ENCODE measurements around the gene EIF4E3.

EIF4E3 gene

GRCh38 chr3:71689291-71689690 lies 35.9 kb downstream of the EIF4E3 start:
- Histone ChIP-seq H3K36me3 (ENCODE audit: insufficient read depth, low read length) (no peaks in the 10 kb centered on the region), H3K9ac (ENCODE audit: insufficient read length) (no peak overlapping the region), H3K27ac (no peak overlapping the region), H3K4me3 (no peak overlapping the region), H3K9me3 (ENCODE audit: low read depth, low read length) (no peaks in the 10 kb centered on the region)
- DNase-seq (ENCODE audit: low read depth, low spot score), result no peak
- TF ChIP-seq FOXP2 (optimal IDR thresholded peaks at IDR 0.05; ENCODE audit: control extremely low read depth, extremely low read length, insufficient read depth), result no peak
- no peak for TF ChIP-seq EZH2 (IDR thresholded peaks at IDR 0.05)
- TF ChIP-seq POLR2AphosphoS5 (IDR thresholded peaks at IDR 0.05; ENCODE audit: borderline replicate concordance, low read depth, low read length), result no peak

DNA sequence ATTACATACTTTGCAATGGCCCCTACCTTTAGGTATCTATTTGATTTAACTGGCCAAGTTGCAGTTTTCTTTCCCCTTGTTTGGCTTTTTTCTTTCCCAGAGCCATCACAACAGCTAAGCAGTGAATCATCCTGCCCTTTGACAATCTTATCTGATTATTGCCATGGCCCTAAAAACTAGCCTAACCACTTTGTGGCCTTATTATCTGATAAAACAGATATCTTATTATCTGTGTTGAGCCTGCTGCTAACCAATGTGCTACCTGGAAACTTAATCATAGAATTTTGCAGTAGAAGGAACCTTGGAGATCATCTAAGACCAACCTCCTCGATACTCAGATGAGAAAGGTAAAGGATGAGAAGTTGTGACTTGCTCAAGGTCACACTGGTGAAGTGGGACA lies 37.1 kb downstream of the EIF4E3 start:
- TF ChIP-seq POLR2AphosphoS5 (IDR thresholded peaks at IDR 0.05; ENCODE audit: borderline replicate concordance, low read depth, low read length) (no peak), FOXP2 (optimal IDR thresholded peaks at IDR 0.05; ENCODE audit: control extremely low read depth, extremely low read length, insufficient read depth) (no peak), EZH2 (IDR thresholded peaks at IDR 0.05) (no peak)
- Histone ChIP-seq H3K36me3 (ENCODE audit: insufficient read depth, low read length) (no peaks in the 10 kb centered on the region), H3K4me3 (no peak overlapping the region), H3K9me3 (ENCODE audit: low read depth, low read length) (no peaks in the 10 kb centered on the region), H3K27ac (no peak overlapping the region), H3K9ac (ENCODE audit: insufficient read length) (no peak overlapping the region)
- DNase-seq (ENCODE audit: low read depth, low spot score), result no peak

- H3K9me3 ChIP-seq (ENCODE audit: low read depth, low read length), result no peaks in the 10 kb centered on the region
- H3K36me3 ChIP-seq (ENCODE audit: insufficient read depth, low read length), result no peaks in the 10 kb centered on the region
- no peak overlapping the region for H3K9ac ChIP-seq (ENCODE audit: insufficient read length)
- TF ChIP-seq EZH2 (IDR thresholded peaks at IDR 0.05) (no peak), FOXP2 (optimal IDR thresholded peaks at IDR 0.05; ENCODE audit: control extremely low read depth, extremely low read length, insufficient read depth) (no peak), POLR2AphosphoS5 (IDR thresholded peaks at IDR 0.05; ENCODE audit: borderline replicate concordance, low read depth, low read length) (no peak)
- H3K4me3 ChIP-seq, result no peak overlapping the region
- DNase-seq (ENCODE audit: low read depth, low spot score), result no peak
- no peak overlapping the region for H3K27ac ChIP-seq
Measured at GRCh38 chr3:71685686-71686085, 39.5 kb downstream of the EIF4E3 start.

DNA sequence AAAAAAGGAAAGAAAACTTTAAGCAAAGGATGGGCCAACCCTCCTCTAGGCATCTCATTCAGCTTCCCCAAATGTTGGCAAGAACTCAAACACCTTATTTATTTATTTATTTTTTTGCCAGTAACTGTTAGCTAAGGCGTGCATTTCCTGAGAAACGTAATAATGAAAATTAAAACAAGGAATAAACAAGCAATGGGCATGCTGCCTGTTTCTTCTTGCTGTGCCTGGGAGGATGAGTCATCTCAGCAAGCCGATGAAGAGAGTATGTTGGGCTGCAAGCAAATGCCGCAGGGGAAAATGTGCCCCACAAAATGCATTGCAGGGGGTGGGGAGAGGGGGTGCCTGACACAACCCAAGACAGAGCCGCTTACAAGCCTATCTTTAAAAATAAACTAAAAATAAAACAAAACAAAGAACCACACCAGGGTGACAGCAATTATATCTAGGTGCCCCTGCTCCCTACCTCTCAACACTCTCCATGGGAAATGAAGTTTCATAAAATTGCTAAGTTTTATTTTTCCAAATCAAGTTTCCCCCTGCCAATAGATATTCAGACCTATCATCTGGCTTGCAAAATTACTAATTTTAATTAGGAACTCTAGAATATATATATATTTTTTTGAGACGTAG lies 40.3 kb downstream of the EIF4E3 start:
- Histone ChIP-seq H3K9ac (ENCODE audit: insufficient read length) (no peak overlapping the region), H3K4me3 (peak overlapping the region; percentile 52), H3K27ac (no peak overlapping the region), H3K9me3 (ENCODE audit: low read depth, low read length) (no peaks in the 10 kb centered on the region), H3K36me3 (ENCODE audit: insufficient read depth, low read length) (no peaks in the 10 kb centered on the region)
- TF ChIP-seq EZH2 (IDR thresholded peaks at IDR 0.05), result no peak
- peak; percentile 69 for TF ChIP-seq FOXP2 (optimal IDR thresholded peaks at IDR 0.05; ENCODE audit: control extremely low read depth, extremely low read length, insufficient read depth)
- TF ChIP-seq POLR2AphosphoS5 (IDR thresholded peaks at IDR 0.05; ENCODE audit: borderline replicate concordance, low read depth, low read length), result peak; percentile 14; the same call in 1 of the 2 replicates
- no peak for DNase-seq (ENCODE audit: low read depth, low spot score)

DNA sequence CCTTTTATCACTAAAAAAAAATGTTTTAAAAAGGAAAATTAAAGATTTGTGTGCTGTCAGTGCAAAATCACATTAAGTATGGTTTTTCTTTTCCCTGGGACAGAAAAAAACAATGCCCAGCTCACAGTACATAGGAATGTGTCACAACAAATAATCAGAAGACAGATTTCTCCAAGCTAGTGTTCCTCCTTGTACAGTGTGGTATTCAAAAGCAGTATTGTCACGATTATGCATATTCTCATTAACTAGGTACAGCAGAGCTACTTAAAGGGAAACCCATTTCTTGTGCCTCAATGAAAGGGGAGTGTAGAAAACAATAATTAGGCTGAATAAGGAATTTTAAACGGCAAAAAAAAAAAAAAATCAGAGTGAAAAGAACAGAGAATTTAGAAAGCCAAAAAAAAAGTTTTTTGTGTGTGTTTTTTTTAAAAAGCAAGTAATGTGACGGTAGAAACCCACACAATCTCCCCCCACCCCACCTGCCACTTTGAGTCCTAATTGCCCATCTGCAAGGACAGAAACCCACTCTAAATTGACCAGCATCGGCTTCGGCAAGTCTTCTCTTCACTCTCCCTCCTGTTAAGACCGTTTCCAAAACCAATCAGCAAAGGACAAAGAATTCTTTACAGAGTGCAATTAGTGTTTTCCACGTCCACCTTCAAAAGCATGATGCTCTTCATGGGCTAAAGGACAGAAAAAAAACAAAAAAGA lies 41.0 kb downstream of the EIF4E3 start:
- no peak for TF ChIP-seq FOXP2 (optimal IDR thresholded peaks at IDR 0.05; ENCODE audit: control extremely low read depth, extremely low read length, insufficient read depth)
- TF ChIP-seq EZH2 (IDR thresholded peaks at IDR 0.05), result no peak
- no peak overlapping the region for H3K9ac ChIP-seq (ENCODE audit: insufficient read length)

DNA sequence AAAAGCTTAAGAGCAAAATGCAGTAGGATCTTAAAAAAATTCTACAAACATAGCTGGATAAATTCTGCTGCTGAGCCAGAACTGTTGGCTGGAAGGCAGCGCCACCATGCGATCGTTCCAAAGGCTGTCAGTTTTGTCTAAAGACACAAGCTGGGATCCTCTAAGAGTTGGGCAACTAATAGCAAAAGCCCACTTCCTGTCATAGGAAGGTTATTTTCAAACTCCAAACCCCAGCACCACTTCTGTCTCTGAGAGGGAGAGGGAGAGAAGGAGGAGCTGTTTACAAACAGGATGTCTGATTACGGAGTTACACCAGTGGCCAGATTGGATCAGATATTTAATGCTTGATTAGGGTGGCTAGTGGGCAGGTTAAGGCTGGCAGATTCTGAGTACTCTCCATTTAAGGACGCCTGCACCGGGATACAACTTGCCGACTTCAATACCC lies 44.0 kb downstream of the EIF4E3 start:
- Histone ChIP-seq H3K27ac (peak overlapping the region; percentile 75), H3K9me3 (ENCODE audit: low read depth, low read length) (no peaks in the 10 kb centered on the region), H3K4me3 (peak overlapping the region; percentile 73), H3K36me3 (ENCODE audit: insufficient read depth, low read length) (no peaks in the 10 kb centered on the region), H3K9ac (ENCODE audit: insufficient read length) (peak overlapping the region; percentile 57)
- TF ChIP-seq POLR2AphosphoS5 (IDR thresholded peaks at IDR 0.05; ENCODE audit: borderline replicate concordance, low read depth, low read length) (no peak), EZH2 (IDR thresholded peaks at IDR 0.05) (no peak), FOXP2 (optimal IDR thresholded peaks at IDR 0.05; ENCODE audit: control extremely low read depth, extremely low read length, insufficient read depth) (no peak)
- peak; percentile 72 for DNase-seq (ENCODE audit: low read depth, low spot score)

More for the DNA sequence above, 41.0 kb downstream of the EIF4E3 start:
- H3K9me3 ChIP-seq (ENCODE audit: low read depth, low read length), result no peaks in the 10 kb centered on the region
- DNase-seq (ENCODE audit: low read depth, low spot score), result no peak
- H3K36me3 ChIP-seq (ENCODE audit: insufficient read depth, low read length), result no peaks in the 10 kb centered on the region
- no peak overlapping the region for H3K27ac ChIP-seq
- peak overlapping the region; percentile 52 for H3K4me3 ChIP-seq

DNA sequence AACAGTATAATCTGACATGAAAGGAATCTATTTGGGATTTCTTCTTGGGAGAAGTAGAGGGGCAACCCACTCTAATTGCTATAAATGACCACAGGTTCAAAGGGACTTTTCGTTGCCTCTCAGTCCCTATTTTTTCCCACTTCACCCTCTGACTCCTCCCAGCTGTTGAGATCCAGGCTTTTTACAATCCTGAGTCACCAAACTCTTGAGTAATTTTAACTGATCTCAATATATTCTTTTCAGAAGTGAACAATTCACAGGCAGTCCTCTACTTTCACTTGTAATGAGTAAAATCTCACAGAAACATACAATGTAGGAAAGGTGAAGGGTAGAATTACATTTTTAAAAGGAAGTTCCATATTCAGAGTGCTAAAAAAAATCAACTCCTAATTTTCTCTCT lies 44.6 kb downstream of the EIF4E3 start:
- no peak for DNase-seq (ENCODE audit: low read depth, low spot score)

GRCh38 chr3:71676931-71677330 lies 48.3 kb downstream of the EIF4E3 start:
- Histone ChIP-seq H3K36me3 (ENCODE audit: insufficient read depth, low read length) (no peaks in the 10 kb centered on the region), H3K9ac (ENCODE audit: insufficient read length) (no peak overlapping the region), H3K27ac (no peak overlapping the region), H3K4me3 (peak overlapping the region; percentile 22; the same call in 1 of the 2 replicates), H3K9me3 (ENCODE audit: low read depth, low read length) (no peaks in the 10 kb centered on the region)
- TF ChIP-seq FOXP2 (optimal IDR thresholded peaks at IDR 0.05; ENCODE audit: control extremely low read depth, extremely low read length, insufficient read depth) (no peak), POLR2AphosphoS5 (IDR thresholded peaks at IDR 0.05; ENCODE audit: borderline replicate concordance, low read depth, low read length) (no peak), EZH2 (IDR thresholded peaks at IDR 0.05) (no peak)
- no peak for DNase-seq (ENCODE audit: low read depth, low spot score)

More for the DNA sequence above, 44.6 kb downstream of the EIF4E3 start:
- Histone ChIP-seq H3K9ac (ENCODE audit: insufficient read length) (no peak overlapping the region), H3K9me3 (ENCODE audit: low read depth, low read length) (no peaks in the 10 kb centered on the region), H3K27ac (0 out of 2 replicates have a peak overlapping the region, but pooled peaks have one; percentile 32), H3K36me3 (ENCODE audit: insufficient read depth, low read length) (no peaks in the 10 kb centered on the region), H3K4me3 (no peak overlapping the region)
- TF ChIP-seq EZH2 (IDR thresholded peaks at IDR 0.05), result no peak
- no peak for TF ChIP-seq FOXP2 (optimal IDR thresholded peaks at IDR 0.05; ENCODE audit: control extremely low read depth, extremely low read length, insufficient read depth)
- TF ChIP-seq POLR2AphosphoS5 (IDR thresholded peaks at IDR 0.05; ENCODE audit: borderline replicate concordance, low read depth, low read length), result no peak

All from SK-N-MC (cell line).